Central memory CD8-positive, alpha-beta T cell (primary cell): ENCODE measurements around the gene RBM20.
"Not testable (repeated sequence)": the region's sequence is repeated elsewhere in the genome, so short reads cannot be mapped to it uniquely, and the experiment has no call there.

Source experiments
- ATAC-seq: fragments of 150-1000 bp; cut with Tn5 transposase; replicated peaks from 2 replicates; pipeline ENCODE4 v1.10.0; 2022; ENCODE audit warnings: mild to moderate bottlenecking, moderate FRiP score, moderate number of reproducible peaks; ENCODE audit not compliant: poor library complexity, severe bottlenecking; ENCODE audit errors: extremely low read depth
- DNase-seq, 2 donors: peaks; one replicate each; pipeline ENCODE4 v3.0.0; 2021; ENCODE audit warnings: low spot score in 2 of 2
- H3K27ac Mint-ChIP-seq: one replicate; pipeline ENCODE4 v1.8.0; 2022; ENCODE audit warnings: low read depth, mild to moderate bottlenecking, moderate library complexity, mixed read lengths
- H3K27me3 Mint-ChIP-seq: one replicate; pipeline ENCODE4 v1.8.0; 2022; ENCODE audit warnings: mixed read lengths
- H3K36me3 Mint-ChIP-seq: one replicate; pipeline ENCODE4 v1.8.0; 2022; ENCODE audit warnings: mild to moderate bottlenecking, moderate library complexity, mixed read lengths; ENCODE audit not compliant: insufficient read depth
- H3K4me1 Mint-ChIP-seq: one replicate; pipeline ENCODE4 v1.8.0; 2022; ENCODE audit warnings: mixed read lengths
- H3K4me3 Mint-ChIP-seq: one replicate; pipeline ENCODE4 v1.8.0; 2022; ENCODE audit warnings: mild to moderate bottlenecking, moderate library complexity, mixed read lengths
- H3K9me3 Mint-ChIP-seq: one replicate; pipeline ENCODE4 v1.8.0; 2022; ENCODE audit warnings: mixed read lengths

RBM20 gene

DNA sequence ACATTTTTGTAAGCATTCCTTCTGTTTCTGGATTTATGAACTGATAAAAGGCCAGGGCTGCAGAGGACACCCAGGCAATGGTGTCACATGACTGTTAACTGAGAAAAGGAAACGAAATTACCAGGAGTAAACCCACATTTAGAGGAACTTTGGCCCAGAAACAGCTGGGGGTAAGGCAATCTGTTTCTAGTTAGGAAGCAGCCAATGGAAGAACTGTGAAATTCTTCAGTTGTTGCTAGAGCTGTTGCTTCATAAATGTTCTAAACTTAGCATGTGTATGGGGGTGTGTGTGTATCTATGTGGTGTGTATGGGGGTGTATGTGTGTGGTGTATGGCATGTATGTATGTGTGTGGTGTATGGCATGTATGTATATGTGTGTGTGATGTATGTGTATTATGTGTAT, 215.8 kb downstream of the RBM20 start:
- DNase-seq (peak in 1 of 2 donors; percentile 2), ATAC-seq (no peak)
- Mint-ChIP-seq H3K9me3 (no peaks in the 10 kb centered on the region), H3K4me3 (peak overlapping the region; percentile 54), H3K27ac (peak overlapping the region; percentile 97), H3K27me3 (no peaks in the 10 kb centered on the region), H3K36me3 (peaks cover 5% of the 10 kb centered on the region), H3K4me1 (peaks cover 77% of the 10 kb centered on the region)

DNA sequence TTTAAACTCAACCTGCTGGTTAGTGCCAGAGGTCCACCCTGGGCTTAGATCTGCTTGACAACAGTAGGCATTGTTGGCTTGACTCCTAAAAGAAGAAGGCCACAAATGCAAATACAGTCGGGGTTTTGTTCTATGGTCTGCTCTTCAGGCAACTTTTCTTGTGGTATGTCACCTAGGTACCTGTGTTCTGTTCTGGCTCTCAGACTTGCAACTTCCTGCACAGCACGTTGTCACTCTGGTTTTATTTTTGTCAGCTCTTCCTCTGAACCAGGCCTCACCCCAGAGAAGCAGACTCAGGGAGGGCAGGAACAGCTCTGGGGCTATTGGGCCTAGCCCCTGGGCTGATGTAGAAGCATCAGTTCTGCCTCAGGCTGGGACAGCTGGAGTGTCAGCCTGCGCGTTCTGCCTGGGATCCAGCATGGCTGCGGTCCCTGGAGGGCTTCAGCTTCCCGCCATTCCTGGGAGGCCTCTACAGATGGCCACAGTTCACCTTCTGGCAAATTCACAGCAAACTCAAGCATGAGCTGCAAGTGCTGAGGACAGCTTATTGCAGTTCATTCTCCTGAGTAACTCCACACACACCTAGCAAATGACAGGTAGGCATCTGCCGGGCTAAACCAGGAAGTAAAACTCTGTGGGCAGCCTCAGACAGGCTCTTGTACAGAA, 216.6 kb downstream of the RBM20 start:
- Mint-ChIP-seq H3K27me3 (no peaks in the 10 kb centered on the region), H3K4me3 (peak overlapping the region; percentile 54), H3K27ac (peak overlapping the region; percentile 97), H3K4me1 (peaks cover 79% of the 10 kb centered on the region), H3K36me3 (peaks cover 10% of the 10 kb centered on the region), H3K9me3 (no peaks in the 10 kb centered on the region)
- DNase-seq (peak; percentile 40 to 73), ATAC-seq (peak; percentile 80)

DNA sequence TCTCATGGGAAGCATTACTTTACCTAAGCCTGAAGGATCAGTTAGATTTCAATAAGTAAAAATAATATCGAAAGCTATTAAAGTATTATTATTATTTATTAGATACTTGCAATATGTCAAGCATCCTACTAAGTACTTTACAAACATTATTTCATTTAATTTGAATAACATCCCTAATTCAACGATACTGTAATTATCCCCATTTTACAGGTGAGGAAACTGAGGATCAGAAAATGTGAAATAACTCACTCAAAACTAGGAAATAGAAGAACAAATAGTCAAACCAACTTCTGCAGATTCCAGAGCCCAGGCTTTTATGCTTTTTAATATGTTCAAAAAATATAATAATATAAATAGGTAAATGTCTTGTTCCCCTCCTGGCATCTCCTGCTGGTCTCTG, 217.3 kb downstream of the RBM20 start:
- ATAC-seq (no peak), DNase-seq (no peak)
- Mint-ChIP-seq H3K4me1 (peaks cover 82% of the 10 kb centered on the region), H3K36me3 (peaks cover 13% of the 10 kb centered on the region), H3K27me3 (no peaks in the 10 kb centered on the region), H3K27ac (peak overlapping the region; percentile 97), H3K9me3 (no peaks in the 10 kb centered on the region), H3K4me3 (no peak overlapping the region)

DNA sequence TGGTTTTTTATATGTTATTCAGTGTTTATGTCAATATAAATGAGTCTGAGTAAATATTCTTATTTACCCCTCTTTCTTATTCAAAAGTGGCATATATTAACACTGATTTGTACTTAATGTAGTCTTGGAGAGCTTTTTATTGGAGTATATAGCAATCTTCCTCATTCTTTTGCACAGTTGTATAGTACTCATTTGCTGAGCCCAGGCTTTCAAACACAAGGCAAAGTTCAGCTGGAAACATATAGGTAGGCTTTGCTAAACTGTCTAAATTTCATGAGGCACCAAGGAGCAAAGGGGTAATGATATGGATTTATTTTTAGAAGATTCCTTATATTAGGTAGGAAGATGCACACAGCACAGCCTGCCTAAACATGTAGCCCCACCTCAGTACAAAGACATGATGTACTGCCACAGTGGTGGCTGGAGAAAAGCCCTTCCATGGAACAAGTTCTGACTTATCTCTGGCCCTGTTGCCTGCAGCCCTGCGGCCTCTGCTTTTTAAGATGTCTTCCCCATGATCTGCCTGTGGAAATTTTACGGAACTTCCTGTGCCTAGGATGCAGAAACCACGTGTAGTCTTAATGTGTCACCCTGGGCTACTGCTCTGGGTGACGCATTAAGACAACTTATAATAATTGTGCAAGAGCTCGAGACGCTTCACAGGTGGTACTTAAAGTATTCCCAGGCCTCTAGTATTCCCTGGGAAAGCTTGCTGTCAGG, 218.0 kb downstream of the RBM20 start:
- ATAC-seq: no peak
- Mint-ChIP-seq H3K27me3 (no peaks in the 10 kb centered on the region), H3K27ac (peak overlapping the region; percentile 97), H3K9me3 (no peaks in the 10 kb centered on the region), H3K36me3 (peaks cover 13% of the 10 kb centered on the region), H3K4me3 (no peak overlapping the region), H3K4me1 (peaks cover 88% of the 10 kb centered on the region)
- DNase-seq: no peak

GRCh38 chr10:110862961-110863360, 218.8 kb downstream of the RBM20 start:
- no peaks in the 10 kb centered on the region for H3K9me3 Mint-ChIP-seq
- H3K27me3 Mint-ChIP-seq: no peaks in the 10 kb centered on the region
- no peak for DNase-seq
- H3K27ac Mint-ChIP-seq: peak overlapping the region; percentile 97
- H3K36me3 Mint-ChIP-seq: peaks cover 17% of the 10 kb centered on the region
- H3K4me3 Mint-ChIP-seq: no peak overlapping the region
- no peak for ATAC-seq
- H3K4me1 Mint-ChIP-seq: peaks cover 88% of the 10 kb centered on the region

GRCh38 chr10:110863361-110863760, 219.2 kb downstream of the RBM20 start:
- H3K9me3 Mint-ChIP-seq: no peaks in the 10 kb centered on the region
- DNase-seq (no peak), ATAC-seq (no peak)
- peak overlapping the region; percentile 97 for H3K27ac Mint-ChIP-seq
- H3K4me1 Mint-ChIP-seq: peaks cover 88% of the 10 kb centered on the region
- H3K4me3 Mint-ChIP-seq: no peak overlapping the region
- H3K36me3 Mint-ChIP-seq: peaks cover 17% of the 10 kb centered on the region
- H3K27me3 Mint-ChIP-seq: no peaks in the 10 kb centered on the region

GRCh38 chr10:110863956-110864355, 219.8 kb downstream of the RBM20 start:
- H3K9me3 Mint-ChIP-seq: no peaks in the 10 kb centered on the region
- H3K27me3 Mint-ChIP-seq: no peaks in the 10 kb centered on the region
- no peak for DNase-seq
- H3K4me3 Mint-ChIP-seq: no peak overlapping the region
- H3K4me1 Mint-ChIP-seq: peaks cover 91% of the 10 kb centered on the region
- H3K36me3 Mint-ChIP-seq: peaks cover 17% of the 10 kb centered on the region
- peak overlapping the region; percentile 97 for H3K27ac Mint-ChIP-seq
- no peak for ATAC-seq

DNA sequence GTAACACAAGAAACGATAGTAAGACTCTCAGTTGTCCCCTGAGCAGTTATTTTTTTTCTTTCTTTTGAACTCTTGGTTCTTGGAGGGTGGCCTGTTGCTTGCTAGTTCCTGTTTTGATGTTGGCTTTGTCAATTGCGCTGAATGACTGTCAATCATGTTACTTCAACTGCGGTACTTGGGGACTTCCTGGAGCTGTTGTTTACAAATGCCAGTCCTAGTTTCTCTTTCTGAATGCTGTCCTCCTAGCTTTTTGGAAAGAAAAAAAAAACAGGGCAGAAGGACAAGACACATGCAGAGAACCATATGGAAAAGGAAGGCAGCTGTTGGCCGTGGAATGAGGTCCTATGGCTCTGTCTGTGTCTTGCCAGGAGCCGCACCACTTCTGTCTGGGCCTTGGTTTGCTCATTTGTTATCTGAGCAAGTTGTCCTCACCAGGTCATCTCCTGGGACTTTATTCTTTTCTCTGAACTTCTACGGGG, 220.6 kb downstream of the RBM20 start:
- Mint-ChIP-seq H3K4me3 (peak overlapping the region; percentile 80), H3K4me1 (peaks cover 94% of the 10 kb centered on the region), H3K9me3 (no peaks in the 10 kb centered on the region), H3K27ac (peak overlapping the region; percentile 97), H3K36me3 (peaks cover 21% of the 10 kb centered on the region), H3K27me3 (no peaks in the 10 kb centered on the region)
- ATAC-seq (peak; percentile 62), DNase-seq (peak in 1 of 2 donors; percentile 65)

DNA sequence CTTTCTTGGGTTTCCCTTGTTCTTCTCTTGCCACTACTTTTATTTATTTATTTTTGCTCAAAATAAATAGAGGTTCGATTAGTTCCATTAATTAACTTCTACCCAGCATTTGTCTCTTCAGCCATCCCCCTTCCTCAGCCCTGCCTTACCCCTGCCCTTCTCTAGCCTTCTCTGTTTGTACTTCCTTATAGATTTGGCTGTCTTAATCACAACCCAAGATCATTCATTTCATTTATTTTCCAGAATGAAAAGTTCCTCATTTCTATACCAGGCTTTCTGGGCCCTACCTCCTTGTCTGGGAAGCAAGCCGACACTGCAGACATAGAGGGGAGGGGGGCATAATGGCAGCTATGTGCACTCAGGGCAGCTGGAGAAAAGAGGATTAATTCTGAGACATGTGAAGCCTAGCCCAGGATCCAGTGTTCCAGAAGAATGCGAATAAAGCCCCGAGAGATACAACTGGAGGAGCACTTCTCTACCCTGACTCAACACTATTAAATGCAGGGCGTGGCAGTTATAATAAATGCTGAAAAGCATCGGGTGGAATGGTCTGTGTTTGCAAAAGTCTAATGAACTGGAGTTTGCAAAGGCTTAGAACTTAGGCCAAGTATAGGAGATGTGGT, 221.2 kb downstream of the RBM20 start:
- DNase-seq (no peak), ATAC-seq (no peak)
- Mint-ChIP-seq H3K9me3 (no peaks in the 10 kb centered on the region), H3K4me3 (peak overlapping the region; percentile 80), H3K4me1 (peaks cover 94% of the 10 kb centered on the region), H3K36me3 (peaks cover 18% of the 10 kb centered on the region), H3K27ac (peak overlapping the region; percentile 97), H3K27me3 (no peaks in the 10 kb centered on the region)

DNA sequence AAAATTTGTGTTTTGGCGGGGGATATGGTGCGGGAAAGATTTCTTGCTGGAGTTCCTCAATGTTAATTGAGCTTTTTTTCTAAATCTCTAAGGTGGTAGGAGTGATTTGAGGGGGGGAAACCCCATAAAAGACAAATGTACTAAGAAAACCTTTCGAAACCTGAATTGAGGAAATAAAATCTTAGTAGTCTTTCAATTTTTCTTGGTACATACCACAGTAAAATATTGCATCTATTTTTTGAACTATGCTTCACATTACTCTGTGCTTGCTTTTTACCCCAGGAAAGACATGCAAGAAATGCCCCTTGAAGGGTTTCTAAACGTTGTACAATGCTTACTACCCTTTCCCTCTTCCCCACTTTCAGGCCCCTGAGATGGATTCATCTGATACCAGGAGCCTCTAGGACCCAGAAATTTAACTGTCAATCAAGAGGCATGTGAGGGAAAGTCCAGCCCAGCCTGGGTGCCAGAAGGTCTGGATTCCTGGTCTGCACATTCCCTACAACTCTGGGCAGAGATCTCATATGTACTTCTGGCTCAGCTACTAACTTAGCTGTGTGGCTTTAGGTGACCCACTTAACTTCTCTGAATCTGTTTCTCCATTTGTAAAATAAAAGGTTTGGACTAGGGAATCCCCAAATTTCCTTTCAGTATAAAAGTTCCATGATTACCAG, 221.8 kb downstream of the RBM20 start:
- H3K4me1 Mint-ChIP-seq: peaks cover 94% of the 10 kb centered on the region
- peaks cover 22% of the 10 kb centered on the region for H3K36me3 Mint-ChIP-seq
- peak overlapping the region; percentile 97 for H3K27ac Mint-ChIP-seq
- ATAC-seq (no peak), DNase-seq (no peak)
- H3K9me3 Mint-ChIP-seq: no peaks in the 10 kb centered on the region
- H3K4me3 Mint-ChIP-seq: peak overlapping the region; percentile 80
- no peaks in the 10 kb centered on the region for H3K27me3 Mint-ChIP-seq

GRCh38 chr10:110867011-110867806, 223.1 kb downstream of the RBM20 start:
- Mint-ChIP-seq H3K36me3 (peaks cover 33% of the 10 kb centered on the region), H3K4me3 (peak overlapping the region; percentile 63)

More at GRCh38 chr10:110867011-110867806, 223.1 kb downstream of the RBM20 start:
- ATAC-seq, DNase-seq, H3K27me3 Mint-ChIP-seq, H3K9me3 Mint-ChIP-seq: not testable (repeated sequence)
- peak overlapping the region; percentile 97 for H3K27ac Mint-ChIP-seq
- peaks cover 94% of the 10 kb centered on the region for H3K4me1 Mint-ChIP-seq
